ENCODE results near the gene TUT1. TPM values are rescaled to one million over a fixed set of nuclear protein-coding genes. Genes with fewer than 3 reads are reported as not detected.

Gene TUT1
- total RNA-seq, 1 experiment from 2014 or later = 20.7 TPM

GRCh38 chr11:62566247-62566646 lies 25.1 kb downstream of the TUT1 start:
- H2BK120ac ChIP-seq (ENCODE audit: low read depth, low read length, poor library complexity, severe bottlenecking) = no peak overlapping the region
- peaks cover 56 to 94% (median 74%) of the 10 kb centered on the region in 3 experiments for H3K36me3 Mint-ChIP-seq (ENCODE audit: insufficient read depth in 1 of 3, low read depth in 3 of 3)
- no peak overlapping the region for H3K4ac ChIP-seq (ENCODE audit: low read depth, low read length)
- H3K4me2 ChIP-seq (ENCODE audit: insufficient read depth, insufficient read length, low read length) = no peak overlapping the region
- H2BK12ac ChIP-seq (ENCODE audit: insufficient read length, low read depth, low read length) = no peak overlapping the region
- DNase-seq = no peak
- no peak overlapping the region for H3K9ac ChIP-seq (ENCODE audit: extremely low read depth, insufficient read length, low read length)
- no peak overlapping the region for H2BK5ac ChIP-seq (ENCODE audit: insufficient read length, low read length)
- H3K27me3 ChIP-seq (ENCODE audit: insufficient read depth, low read length) = no peaks in the 10 kb centered on the region
- H3K4me1 Mint-ChIP-seq = peaks cover 28 to 33% of the 10 kb centered on the region in 2 experiments
- no peak overlapping the region for H4K8ac ChIP-seq (replicated peaks; ENCODE audit: insufficient read length, low read depth, low read length)
- H3K14ac ChIP-seq (ENCODE audit: insufficient read depth, low read length) = no peak overlapping the region
- no peak overlapping the region for H3K23ac ChIP-seq (ENCODE audit: insufficient read length, low read depth, low read length)
- H3K23me2 ChIP-seq (ENCODE audit: insufficient read length, low read depth, low read length, poor library complexity, severe bottlenecking) = no peaks in the 10 kb centered on the region
- H3K27me3 Mint-ChIP-seq (ENCODE audit: low read depth) = no peaks in the 10 kb centered on the region
- no peak overlapping the region for H2BK15ac ChIP-seq (ENCODE audit: low read depth, low read length)
- WGBS (ENCODE audit: extremely low coverage, insufficient read length, low lambda C conversion rate) = no CpG with 5 or more reads among the region's 8 CpGs
- H3K79me2 ChIP-seq (ENCODE audit: insufficient read depth, low read length) = peaks cover 3% of the 10 kb centered on the region; the same call in 1 of the 2 replicates
- no peak overlapping the region for H3K27ac ChIP-seq (ENCODE audit: insufficient read length, low read depth, low read length)
- H3K18ac ChIP-seq (ENCODE audit: insufficient read length, low read depth, low read length) = no peak overlapping the region
- H4K91ac ChIP-seq (ENCODE audit: insufficient read length, low read depth, low read length) = no peak overlapping the region
- no peaks in the 10 kb centered on the region for H3K4me1 ChIP-seq (ENCODE audit: insufficient read depth, low read length)
- H3K9me3 Mint-ChIP-seq = no peaks in the 10 kb centered on the region
- no peaks in the 10 kb centered on the region for H3K9me3 ChIP-seq (ENCODE audit: control insufficient read depth, low read depth, low read length)
- no peak overlapping the region for H3K56ac ChIP-seq (ENCODE audit: insufficient read length, low read depth, low read length)
- H2AFZ ChIP-seq (ENCODE audit: low read length) = no peak overlapping the region
- peak overlapping the region in 1 of 3 experiments; percentile 95; a peak in 3 of 7 replicates for H3K27ac Mint-ChIP-seq
- no peak overlapping the region for H2AK5ac ChIP-seq (ENCODE audit: insufficient read length, low read length)
- no peak overlapping the region for H3K4me3 Mint-ChIP-seq
- TF ChIP-seq, protein P1, sequence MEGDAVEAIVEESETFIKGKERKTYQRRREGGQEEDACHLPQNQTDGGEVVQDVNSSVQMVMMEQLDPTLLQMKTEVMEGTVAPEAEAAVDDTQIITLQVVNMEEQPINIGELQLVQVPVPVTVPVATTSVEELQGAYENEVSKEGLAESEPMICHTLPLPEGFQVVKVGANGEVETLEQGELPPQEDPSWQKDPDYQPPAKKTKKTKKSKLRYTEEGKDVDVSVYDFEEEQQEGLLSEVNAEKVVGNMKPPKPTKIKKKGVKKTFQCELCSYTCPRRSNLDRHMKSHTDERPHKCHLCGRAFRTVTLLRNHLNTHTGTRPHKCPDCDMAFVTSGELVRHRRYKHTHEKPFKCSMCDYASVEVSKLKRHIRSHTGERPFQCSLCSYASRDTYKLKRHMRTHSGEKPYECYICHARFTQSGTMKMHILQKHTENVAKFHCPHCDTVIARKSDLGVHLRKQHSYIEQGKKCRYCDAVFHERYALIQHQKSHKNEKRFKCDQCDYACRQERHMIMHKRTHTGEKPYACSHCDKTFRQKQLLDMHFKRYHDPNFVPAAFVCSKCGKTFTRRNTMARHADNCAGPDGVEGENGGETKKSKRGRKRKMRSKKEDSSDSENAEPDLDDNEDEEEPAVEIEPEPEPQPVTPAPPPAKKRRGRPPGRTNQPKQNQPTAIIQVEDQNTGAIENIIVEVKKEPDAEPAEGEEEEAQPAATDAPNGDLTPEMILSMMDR (conservative IDR thresholded peaks at IDR 0.05) = no peak
- no peaks in the 10 kb centered on the region for H3K79me1 ChIP-seq (ENCODE audit: insufficient read depth, low read depth, low read length, poor library complexity, severe bottlenecking)
- H4K5ac ChIP-seq (ENCODE audit: insufficient read length, low read depth, low read length) = no peak overlapping the region
- H4K20me1 ChIP-seq (ENCODE audit: control insufficient read depth, insufficient read depth, insufficient read length) = no peaks in the 10 kb centered on the region
- no peak overlapping the region for H3T11ph ChIP-seq (ENCODE audit: low read length)
- no peak overlapping the region for H2BK20ac ChIP-seq (ENCODE audit: low read depth, low read length, poor library complexity, severe bottlenecking)

Measured in H9 (cell line).